ENCODE data around the gene SSBP3.

GRCh38 chr1:54221867-54222484 lies 184.2 kb downstream of the SSBP3 start:
- TF ChIP-seq ZBTB42 (CRISPR knock-in tag; IDR thresholded peaks at IDR 0.05): no peak
- TF ChIP-seq CEBPB (IDR thresholded peaks at IDR 0.05; ENCODE audit: borderline replicate concordance, low read depth, low read length): no peak
- TF ChIP-seq ZNF121 (CRISPR knock-in tag; IDR thresholded peaks at IDR 0.05): no peak
- no peak for TF ChIP-seq NFIC (IDR thresholded peaks at IDR 0.05; ENCODE audit: low read length)
- TF ChIP-seq BCL3 (CRISPR knock-in tag; IDR thresholded peaks at IDR 0.05): no peak
- TF ChIP-seq FOXA1 (IDR thresholded peaks at IDR 0.05): no peak
- TF ChIP-seq FOXA1 (CRISPR knock-in tag; IDR thresholded peaks at IDR 0.05): no peak
- TF ChIP-seq CHD4 (IDR thresholded peaks at IDR 0.05; ENCODE audit: borderline replicate concordance, low read length): no peak
